Muscle layer of colon (tissue), 2 donors: ENCODE results near the gene MRPL54.

Experiments used
- H3K27ac ChIP-seq: one replicate; pipeline ENCODE4 v1.7.0; 2013; ENCODE audit warnings: low read depth, mild to moderate bottlenecking, low read length, moderate library complexity
- H3K27me3 ChIP-seq, 2 donors: one replicate each; pipeline ENCODE4 v1.7.0; 2013; ENCODE audit warnings: low read length in 2 of 2, mild to moderate bottlenecking in 2 of 2; ENCODE audit not compliant: insufficient read depth in 2 of 2, control insufficient read depth in 1 of 2
- H3K36me3 ChIP-seq: one replicate; pipeline ENCODE4 v1.7.0; 2013; ENCODE audit warnings: mild to moderate bottlenecking, low read length; ENCODE audit not compliant: insufficient read depth
- H3K4me1 ChIP-seq: one replicate; pipeline ENCODE4 v1.7.0; 2013; ENCODE audit warnings: mild to moderate bottlenecking, low read length; ENCODE audit not compliant: insufficient read depth
- H3K4me3 ChIP-seq, 2 donors: one replicate each; pipeline ENCODE4 v1.7.0; 2013; ENCODE audit warnings: low read length in 2 of 2, low read depth in 1 of 2, mild to moderate bottlenecking in 1 of 2, moderate library complexity in 1 of 2
- H3K9ac ChIP-seq: one replicate; pipeline ENCODE4 v1.7.0; 2013; ENCODE audit warnings: low read length
- H3K9me3 ChIP-seq: one replicate; pipeline ENCODE4 v1.7.0; 2013; ENCODE audit warnings: mild to moderate bottlenecking, low read length
- donor health status: abdominal sarcoma.
- donor health status: Adenocarcinoma of cecum.

The MRPL54 gene

GRCh38 chr19:3725640-3726310 is 36.7 kb upstream of the MRPL54 start:
- Histone ChIP-seq H3K4me3 (no peak overlapping the region), H3K9ac (no peak overlapping the region), H3K27me3 (peaks cover 15 to 25% of the 10 kb centered on the region in 2 donors), H3K9me3 (no peaks in the 10 kb centered on the region), H3K27ac (no peak overlapping the region), H3K4me1 (peaks cover 7% of the 10 kb centered on the region), H3K36me3 (no peaks in the 10 kb centered on the region)

- Histone ChIP-seq H3K4me3 (no peak overlapping the region), H3K9me3 (no peaks in the 10 kb centered on the region), H3K27ac (no peak overlapping the region), H3K27me3 (no peaks in the 10 kb centered on the region), H3K4me1 (no peaks in the 10 kb centered on the region), H3K36me3 (no peaks in the 10 kb centered on the region), H3K9ac (no peak overlapping the region)
Measured at GRCh38 chr19:3730457-3730958, 32.0 kb upstream of the MRPL54 start.

- no peak overlapping the region for H3K27ac ChIP-seq
- H3K4me3 ChIP-seq: no peak overlapping the region
- no peaks in the 10 kb centered on the region for H3K27me3 ChIP-seq
- no peaks in the 10 kb centered on the region for H3K4me1 ChIP-seq
- no peaks in the 10 kb centered on the region for H3K36me3 ChIP-seq
- H3K9ac ChIP-seq: no peak overlapping the region
- no peaks in the 10 kb centered on the region for H3K9me3 ChIP-seq
Measured at GRCh38 chr19:3732108-3732507, 30.4 kb upstream of the MRPL54 start.

GRCh38 chr19:3733549-3734309 is 28.8 kb upstream of the MRPL54 start:
- no peaks in the 10 kb centered on the region for H3K4me1 ChIP-seq
- H3K9ac ChIP-seq: no peak overlapping the region
- no peaks in the 10 kb centered on the region for H3K9me3 ChIP-seq
- H3K27me3 ChIP-seq: no peaks in the 10 kb centered on the region
- H3K27ac ChIP-seq: no peak overlapping the region
- no peak overlapping the region for H3K4me3 ChIP-seq
- H3K36me3 ChIP-seq: no peaks in the 10 kb centered on the region

GRCh38 chr19:3734310-3734600 is 28.2 kb upstream of the MRPL54 start:
- Histone ChIP-seq H3K27ac (no peak overlapping the region), H3K9ac (no peak overlapping the region), H3K4me1 (no peaks in the 10 kb centered on the region), H3K9me3 (no peaks in the 10 kb centered on the region), H3K27me3 (no peaks in the 10 kb centered on the region), H3K36me3 (no peaks in the 10 kb centered on the region), H3K4me3 (no peak overlapping the region)

GRCh38 chr19:3736106-3736724 is 26.3 kb upstream of the MRPL54 start:
- H3K36me3 ChIP-seq: no peaks in the 10 kb centered on the region
- no peaks in the 10 kb centered on the region for H3K27me3 ChIP-seq

GRCh38 chr19:3737487-3738205 is 24.8 kb upstream of the MRPL54 start:
- no peaks in the 10 kb centered on the region for H3K36me3 ChIP-seq
- no peaks in the 10 kb centered on the region for H3K27me3 ChIP-seq
- H3K4me1 ChIP-seq: no peaks in the 10 kb centered on the region
- no peak overlapping the region for H3K27ac ChIP-seq
- no peak overlapping the region for H3K9ac ChIP-seq
- H3K4me3 ChIP-seq: no peak overlapping the region
- no peaks in the 10 kb centered on the region for H3K9me3 ChIP-seq

More at GRCh38 chr19:3736106-3736724, 26.3 kb upstream of the MRPL54 start:
- Histone ChIP-seq H3K9me3 (no peaks in the 10 kb centered on the region), H3K4me1 (no peaks in the 10 kb centered on the region), H3K4me3 (no peak overlapping the region), H3K9ac (no peak overlapping the region), H3K27ac (no peak overlapping the region)

- Histone ChIP-seq H3K27me3 (no peaks in the 10 kb centered on the region), H3K9ac (no peak overlapping the region), H3K9me3 (no peaks in the 10 kb centered on the region), H3K4me3 (no peak overlapping the region), H3K27ac (no peak overlapping the region), H3K36me3 (no peaks in the 10 kb centered on the region), H3K4me1 (no peaks in the 10 kb centered on the region)
Measured at GRCh38 chr19:3738477-3739220, 23.8 kb upstream of the MRPL54 start.

GRCh38 chr19:3740431-3740830 is 22.1 kb upstream of the MRPL54 start:
- Histone ChIP-seq H3K27ac (no peak overlapping the region), H3K4me3 (no peak overlapping the region), H3K36me3 (no peaks in the 10 kb centered on the region), H3K27me3 (peaks cover 0 to 2% of the 10 kb centered on the region in 2 donors), H3K4me1 (no peaks in the 10 kb centered on the region), H3K9me3 (no peaks in the 10 kb centered on the region), H3K9ac (no peak overlapping the region)

- Histone ChIP-seq H3K9me3 (no peaks in the 10 kb centered on the region), H3K4me3 (no peak overlapping the region), H3K27me3 (peaks cover 0 to 12% of the 10 kb centered on the region in 2 donors), H3K27ac (no peak overlapping the region), H3K36me3 (no peaks in the 10 kb centered on the region), H3K9ac (no peak overlapping the region), H3K4me1 (no peaks in the 10 kb centered on the region)
Measured at GRCh38 chr19:3743486-3743885, 19.0 kb upstream of the MRPL54 start.
